ENCODE measurements around the gene FECH. TPM values are rescaled to one million over a fixed set of nuclear protein-coding genes. Genes with fewer than 3 reads are reported as not detected.
"Not testable (repeated sequence)": the region's sequence is repeated elsewhere in the genome, so short reads cannot be mapped to it uniquely, and the experiment has no call there.

Gene FECH
- total and polyA plus RNA-seq, 2 donors, result 24.6 to 28.7 TPM

DNA sequence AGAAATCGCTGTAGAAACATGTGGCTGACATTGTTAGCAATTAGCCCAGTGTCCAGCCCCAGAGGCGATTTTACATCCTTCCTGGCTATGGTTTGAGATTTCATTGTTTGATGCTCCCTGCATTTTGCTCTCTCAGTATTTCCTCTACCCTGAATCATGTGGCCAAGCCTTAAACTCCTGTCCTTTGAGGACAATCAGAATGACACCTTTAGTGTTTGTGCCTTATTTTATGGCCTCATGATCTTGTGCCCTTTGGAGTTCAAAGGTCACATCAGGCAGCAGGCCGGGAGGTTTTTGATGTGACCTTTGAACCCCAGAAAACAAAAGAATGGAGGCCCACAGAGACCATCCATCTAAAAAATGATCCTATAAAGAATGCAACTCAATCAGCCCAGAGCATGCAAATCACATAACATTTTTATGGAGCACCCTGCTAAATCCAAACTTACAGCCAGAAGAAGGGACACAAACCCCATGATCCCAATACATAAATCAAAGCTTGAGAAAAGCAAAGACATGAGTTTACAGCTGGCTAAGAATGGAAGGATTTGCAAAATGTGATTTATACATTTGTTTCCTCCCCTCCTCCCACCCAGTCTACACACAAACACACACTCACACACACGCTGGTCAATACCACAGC is 52.5 kb downstream of the FECH start:
- Histone ChIP-seq H3K4me1 (ENCODE audit: insufficient read depth) (no peaks in the 10 kb centered on the region), H3K36me3 (ENCODE audit: insufficient read depth) (no peaks in the 10 kb centered on the region), H3K27ac (ENCODE audit: low read depth) (no peak overlapping the region), H3K4me3 (ENCODE audit: low read depth, low read length) (no peak overlapping the region)
- 49% methylated on average over 4 of the region's 4 CpGs for WGBS
- DNase-seq (ENCODE audit: extremely low spot score), result no peak

DNA sequence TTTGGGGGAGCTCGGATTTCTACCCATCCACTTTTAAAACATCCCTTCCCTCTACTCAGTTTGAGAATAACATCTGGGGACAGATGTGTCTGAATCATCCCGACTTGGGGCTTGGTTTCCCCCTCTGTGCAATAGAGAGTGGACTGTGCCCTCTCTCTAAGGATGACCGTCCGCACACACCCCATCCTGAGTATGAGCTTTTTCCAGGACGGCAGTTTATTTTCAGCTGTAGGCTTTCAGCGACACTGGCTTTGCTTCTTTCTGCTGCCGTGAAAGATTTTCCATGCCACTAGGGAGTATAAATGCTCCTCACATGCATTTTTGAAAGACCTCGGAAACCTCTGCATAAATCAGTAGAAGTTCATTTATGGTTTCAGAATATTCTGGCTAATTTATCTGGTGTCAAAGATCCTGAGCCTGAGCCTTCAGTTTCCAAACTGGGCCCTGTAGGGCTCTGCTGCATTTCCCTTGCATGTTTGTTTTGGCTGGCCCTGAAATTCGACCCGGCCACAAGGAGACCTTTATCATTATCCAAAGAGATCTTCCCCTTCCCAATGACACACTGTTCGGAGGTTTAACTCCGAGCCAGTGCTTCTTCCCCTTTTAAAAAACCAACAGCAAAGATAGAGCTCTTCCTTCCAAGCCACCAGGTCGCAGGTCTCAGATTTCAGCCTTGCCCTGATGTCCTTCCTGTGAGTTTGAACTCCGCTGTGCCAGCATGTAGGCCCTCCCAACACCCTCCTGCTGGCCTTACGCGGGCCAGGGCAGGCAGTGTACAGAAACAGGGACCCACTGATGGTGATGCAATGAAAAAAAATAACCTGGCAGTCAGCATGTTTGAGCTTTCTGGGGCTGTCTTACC is 53.3 kb downstream of the FECH start:
- Histone ChIP-seq H3K4me3 (ENCODE audit: low read depth, low read length) (no peak overlapping the region), H3K4me1 (ENCODE audit: insufficient read depth) (no peaks in the 10 kb centered on the region), H3K36me3 (ENCODE audit: insufficient read depth) (no peaks in the 10 kb centered on the region), H3K27ac (ENCODE audit: low read depth) (no peak overlapping the region)
- no peak for DNase-seq (ENCODE audit: extremely low spot score)
- WGBS, result 26% methylated on average over 16 of the region's 16 CpGs

DNA sequence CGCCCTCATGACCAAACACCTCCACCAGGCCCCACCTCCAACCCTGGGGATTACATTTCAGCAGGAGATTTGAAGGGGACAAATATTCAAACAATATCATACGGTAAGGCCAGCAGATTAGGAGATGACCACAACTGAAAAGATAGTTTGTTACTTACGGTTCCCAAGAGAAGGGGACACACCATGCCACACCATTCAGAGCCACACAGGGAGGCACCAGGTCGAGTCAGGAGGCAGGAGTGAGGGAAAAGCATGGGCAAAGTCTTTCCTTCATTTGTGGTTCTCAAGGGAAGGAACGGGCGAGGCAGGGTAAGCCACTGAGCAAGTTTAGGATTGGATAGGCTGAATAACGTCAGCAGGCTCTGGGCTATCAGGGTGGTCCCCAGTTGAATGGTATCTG is 57.4 kb downstream of the FECH start:
- no peak for DNase-seq (ENCODE audit: extremely low spot score)
- H3K4me1 ChIP-seq (ENCODE audit: insufficient read depth), result no peaks in the 10 kb centered on the region
- no peak overlapping the region for H3K27ac ChIP-seq (ENCODE audit: low read depth)
- 77% methylated on average over 7 of the region's 7 CpGs for WGBS
- no peaks in the 10 kb centered on the region for H3K36me3 ChIP-seq (ENCODE audit: insufficient read depth)
- H3K4me3 ChIP-seq (ENCODE audit: low read depth, low read length), result no peak overlapping the region

DNA sequence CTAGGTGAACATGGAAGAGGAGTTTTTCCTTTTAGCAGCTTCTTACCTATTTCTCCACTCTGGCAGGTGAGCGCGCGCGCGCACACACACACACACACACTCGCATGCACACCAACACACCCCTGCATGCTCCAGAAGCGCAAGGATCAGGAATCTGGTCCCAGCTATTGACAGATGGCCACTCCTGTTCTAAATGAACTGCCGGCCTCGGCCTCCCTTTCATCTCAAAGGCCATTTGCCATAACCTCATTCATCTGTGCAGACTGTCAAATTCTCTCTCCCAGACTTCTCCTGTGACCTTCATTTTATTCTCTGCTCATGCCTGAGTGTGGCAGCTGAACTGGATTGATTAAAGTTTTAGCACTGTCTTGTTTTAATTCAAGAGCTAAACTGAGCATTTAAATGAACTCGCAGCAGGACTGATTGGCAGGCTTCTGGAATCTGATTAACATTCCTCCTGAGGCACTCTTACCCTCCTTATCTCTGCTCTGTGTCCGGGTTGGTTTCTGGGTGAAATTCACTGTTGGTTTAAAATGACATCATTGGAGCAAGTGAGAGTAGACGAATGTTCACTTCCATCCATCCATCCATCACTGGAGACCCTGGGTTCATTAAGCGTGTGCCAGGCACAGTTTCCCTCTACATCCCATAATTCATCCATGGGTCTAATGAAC is 58.8 kb downstream of the FECH start:
- Histone ChIP-seq H3K4me1 (ENCODE audit: insufficient read depth) (no peaks in the 10 kb centered on the region), H3K36me3 (ENCODE audit: insufficient read depth) (no peaks in the 10 kb centered on the region), H3K4me3 (ENCODE audit: low read depth, low read length) (no peak overlapping the region), H3K27ac (ENCODE audit: low read depth) (no peak overlapping the region)
- DNase-seq (ENCODE audit: extremely low spot score), result no peak
- 66% methylated on average over 13 of the region's 13 CpGs for WGBS

DNA sequence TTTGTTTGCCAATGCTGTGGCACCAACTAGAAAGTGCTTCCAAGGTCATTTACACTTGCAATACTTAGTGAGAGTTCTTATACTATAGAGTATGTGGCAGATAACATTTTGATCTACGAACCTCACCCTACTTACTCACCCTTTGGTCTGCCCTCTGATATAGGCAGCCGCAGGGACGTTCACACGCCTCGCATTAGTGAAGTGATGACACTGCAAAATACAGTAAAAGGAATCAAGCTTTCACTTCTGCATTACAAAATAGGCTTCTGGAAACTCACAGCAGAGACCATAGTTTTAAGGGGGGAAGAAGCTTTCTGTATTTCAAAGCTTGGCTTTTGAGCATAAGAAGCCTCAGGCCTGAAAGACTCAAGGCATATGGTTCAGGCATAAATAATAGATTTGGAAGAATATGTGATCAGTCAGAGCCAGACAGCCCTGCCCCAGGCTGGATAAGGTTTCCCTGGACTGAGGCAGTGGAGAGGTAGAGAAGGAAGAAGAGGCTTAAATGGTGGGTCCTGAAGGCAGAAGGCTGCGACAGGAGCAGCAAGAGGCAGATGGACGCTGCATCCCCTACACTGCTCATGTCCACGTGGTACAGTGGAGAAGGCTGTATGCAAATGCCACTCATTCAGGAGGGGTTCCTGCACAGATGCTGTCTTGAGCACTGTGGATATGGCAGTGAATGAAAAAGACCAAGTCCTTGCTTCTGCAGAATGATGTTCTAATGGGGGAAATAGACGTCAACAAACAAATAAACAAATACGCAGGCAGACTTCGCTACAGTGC is 63.1 kb downstream of the FECH start:
- Histone ChIP-seq H3K4me1 (ENCODE audit: insufficient read depth) (no peaks in the 10 kb centered on the region), H3K36me3 (ENCODE audit: insufficient read depth) (no peaks in the 10 kb centered on the region), H3K27ac (ENCODE audit: low read depth) (no peak overlapping the region), H3K4me3 (ENCODE audit: low read depth, low read length) (no peak overlapping the region)
- DNase-seq (ENCODE audit: extremely low spot score), result no peak
- WGBS, result 79% methylated on average over 11 of the region's 11 CpGs

DNA sequence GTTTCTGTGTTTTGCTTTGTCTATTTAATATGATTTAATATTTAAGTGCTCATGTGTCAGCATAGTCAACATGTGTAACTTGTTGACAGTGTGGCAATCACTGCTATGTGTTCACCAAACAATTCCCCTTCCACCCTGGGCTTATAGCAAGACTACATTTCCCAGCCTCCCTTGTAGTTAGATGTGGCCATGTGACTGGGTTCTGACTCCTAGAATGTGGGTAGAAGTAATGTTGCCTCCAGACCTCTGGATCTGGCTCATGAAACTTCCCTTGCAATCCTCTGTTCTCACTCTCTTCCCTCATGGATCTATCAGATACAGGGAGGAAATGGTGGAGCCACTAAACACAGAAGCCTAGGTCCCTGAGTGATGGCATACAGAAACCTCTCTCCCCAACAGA is 64.2 kb downstream of the FECH start:
- not testable (repeated sequence) for H3K4me1 ChIP-seq (ENCODE audit: insufficient read depth); H3K4me3 ChIP-seq (ENCODE audit: low read depth, low read length); DNase-seq (ENCODE audit: extremely low spot score); H3K27ac ChIP-seq (ENCODE audit: low read depth); H3K36me3 ChIP-seq (ENCODE audit: insufficient read depth)

DNA sequence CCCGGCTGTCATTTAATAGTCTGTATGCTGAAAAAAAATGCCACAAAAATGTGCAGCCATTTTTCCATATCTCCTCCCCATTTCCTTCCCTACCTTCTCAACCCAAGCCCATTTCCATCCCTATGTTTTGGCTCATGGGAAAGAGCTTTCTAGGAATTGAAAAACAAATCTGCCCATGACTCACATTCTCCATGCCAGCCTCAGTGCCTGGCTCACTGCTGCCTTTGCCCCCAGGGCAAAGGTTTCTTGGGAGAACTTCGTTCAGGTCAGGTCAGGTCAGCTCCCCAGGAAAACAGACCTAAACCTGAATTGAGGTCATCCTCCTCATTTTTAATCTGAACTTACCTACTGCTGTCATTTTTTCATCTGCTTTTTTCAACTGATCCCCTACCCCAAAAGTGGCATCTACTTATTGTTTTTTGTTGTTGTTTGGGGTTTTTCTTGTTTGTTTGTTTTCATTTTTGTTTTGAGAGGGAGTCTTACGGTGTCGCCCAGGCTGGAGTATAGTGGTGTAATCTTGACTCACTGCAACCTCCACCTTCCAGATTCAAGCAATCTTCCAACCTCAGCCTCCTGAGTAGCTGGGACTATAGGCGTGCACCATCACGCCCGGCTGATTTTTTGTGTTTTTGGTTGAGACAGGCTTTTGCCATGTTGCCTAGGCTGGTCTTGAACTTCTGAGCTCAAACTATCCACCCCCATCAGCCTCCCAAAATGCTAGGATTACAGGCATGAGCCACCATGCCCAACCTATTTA is 66.7 kb downstream of the FECH start:
- DNase-seq (ENCODE audit: extremely low spot score), result no peak
- Histone ChIP-seq H3K4me3 (ENCODE audit: low read depth, low read length) (no peak overlapping the region), H3K4me1 (ENCODE audit: insufficient read depth) (no peaks in the 10 kb centered on the region), H3K27ac (ENCODE audit: low read depth) (no peak overlapping the region), H3K36me3 (ENCODE audit: insufficient read depth) (no peaks in the 10 kb centered on the region)
- WGBS, result 61% methylated on average over 7 of the region's 7 CpGs

DNA sequence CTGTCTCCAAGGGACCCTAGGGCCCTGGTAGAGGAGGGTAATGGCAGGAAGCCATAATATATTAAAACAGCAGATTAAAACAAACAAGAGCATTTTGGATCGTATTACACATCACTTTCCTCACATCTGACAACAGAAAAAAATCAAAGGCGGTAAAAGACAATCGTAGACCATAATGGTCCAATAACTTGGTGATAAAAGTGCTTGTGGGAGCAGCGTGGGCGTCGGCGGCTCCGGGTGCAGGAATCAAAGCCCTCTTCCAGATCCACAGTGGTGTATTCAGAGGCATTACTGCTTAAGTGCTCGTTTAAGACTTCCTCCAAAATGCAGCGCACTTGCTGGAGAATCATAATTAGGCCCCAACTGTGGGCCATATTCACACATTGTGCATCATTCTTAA is 68.0 kb downstream of the FECH start:
- WGBS, result 75% methylated on average over 10 of the region's 10 CpGs
- no peaks in the 10 kb centered on the region for H3K36me3 ChIP-seq (ENCODE audit: insufficient read depth)

DNA sequence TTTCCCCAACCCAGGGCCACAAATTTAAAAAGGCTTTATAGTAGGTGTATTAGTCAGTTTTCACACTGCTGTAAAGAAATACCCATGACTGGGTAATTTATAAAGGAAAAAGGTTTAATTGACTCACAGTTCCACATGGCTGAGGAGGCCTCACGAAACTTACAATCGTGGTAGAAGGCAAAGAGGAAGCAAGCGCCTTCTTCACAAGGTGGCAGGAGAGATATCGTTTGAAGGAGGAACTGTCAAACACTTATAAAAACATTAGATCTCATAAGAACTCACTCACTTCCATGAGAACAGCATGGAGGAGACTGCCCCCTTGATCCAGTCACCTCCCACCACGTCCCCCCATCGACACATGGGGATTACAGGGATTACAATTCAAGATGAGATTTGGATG is 70.4 kb downstream of the FECH start:
- no peak overlapping the region for H3K27ac ChIP-seq (ENCODE audit: low read depth)
- DNase-seq (ENCODE audit: extremely low spot score), result no peak
- no peak overlapping the region for H3K4me3 ChIP-seq (ENCODE audit: low read depth, low read length)
- WGBS, result 61% methylated on average over 6 of the region's 6 CpGs
- H3K4me1 ChIP-seq (ENCODE audit: insufficient read depth), result no peaks in the 10 kb centered on the region
- H3K36me3 ChIP-seq (ENCODE audit: insufficient read depth), result no peaks in the 10 kb centered on the region

More for the DNA sequence above, 68.0 kb downstream of the FECH start:
- no peak overlapping the region for H3K4me3 ChIP-seq (ENCODE audit: low read depth, low read length)
- DNase-seq (ENCODE audit: extremely low spot score), result no peak
- no peaks in the 10 kb centered on the region for H3K4me1 ChIP-seq (ENCODE audit: insufficient read depth)
- H3K27ac ChIP-seq (ENCODE audit: low read depth), result no peak overlapping the region

DNA sequence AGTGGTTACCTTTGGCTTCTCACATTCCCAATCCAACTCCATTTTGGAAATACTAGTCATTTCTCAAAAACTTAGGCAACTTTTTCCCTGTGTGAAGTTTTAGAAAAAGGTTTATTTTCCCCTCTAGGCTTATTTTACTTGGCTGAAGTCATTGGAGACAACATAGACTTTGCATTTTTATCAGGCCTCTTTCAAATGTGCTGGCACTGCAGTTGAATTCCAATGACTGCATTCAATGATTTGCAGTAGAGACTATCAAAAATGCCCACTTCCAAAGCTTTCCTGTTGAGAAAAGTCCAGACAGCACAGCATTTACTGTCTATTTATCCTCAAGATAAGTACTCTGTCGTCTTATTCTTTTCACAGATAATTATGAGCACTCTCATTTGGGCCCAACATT is 81.3 kb downstream of the FECH start:
- no peaks in the 10 kb centered on the region for H3K4me1 ChIP-seq (ENCODE audit: insufficient read depth)
- no peak overlapping the region for H3K4me3 ChIP-seq (ENCODE audit: low read depth, low read length)
- DNase-seq (ENCODE audit: extremely low spot score), result no peak
- 38% methylated on average over 1 of the region's 1 CpG for WGBS
- H3K27ac ChIP-seq (ENCODE audit: low read depth), result no peak overlapping the region
- H3K36me3 ChIP-seq (ENCODE audit: insufficient read depth), result no peaks in the 10 kb centered on the region

DNA sequence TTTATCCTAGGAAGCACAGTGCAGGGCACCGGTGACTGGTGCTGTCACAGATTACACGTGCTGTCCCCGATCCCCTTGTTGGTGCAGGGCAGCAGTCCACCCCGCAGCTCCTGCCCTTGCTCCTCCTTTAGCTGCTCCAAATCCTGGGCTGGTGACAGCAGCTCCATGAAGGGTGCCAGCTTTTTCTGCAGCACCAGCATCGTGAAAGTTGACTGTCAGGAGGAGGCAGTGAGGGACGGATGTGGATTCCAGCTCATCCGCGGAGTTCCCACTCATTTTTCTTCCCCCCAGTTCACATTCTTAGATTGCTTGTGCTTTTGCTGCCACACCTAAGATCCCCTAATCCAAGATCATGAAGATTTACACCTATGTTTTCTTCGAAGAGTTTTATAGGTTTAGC is 83.9 kb downstream of the FECH start:
- Histone ChIP-seq H3K4me3 (ENCODE audit: low read depth, low read length) (no peak overlapping the region), H3K27ac (ENCODE audit: low read depth) (no peak overlapping the region), H3K36me3 (ENCODE audit: insufficient read depth) (no peaks in the 10 kb centered on the region), H3K4me1 (ENCODE audit: insufficient read depth) (no peaks in the 10 kb centered on the region)
- 71% methylated on average over 9 of the region's 9 CpGs for WGBS
- DNase-seq (ENCODE audit: extremely low spot score), result no peak

DNA sequence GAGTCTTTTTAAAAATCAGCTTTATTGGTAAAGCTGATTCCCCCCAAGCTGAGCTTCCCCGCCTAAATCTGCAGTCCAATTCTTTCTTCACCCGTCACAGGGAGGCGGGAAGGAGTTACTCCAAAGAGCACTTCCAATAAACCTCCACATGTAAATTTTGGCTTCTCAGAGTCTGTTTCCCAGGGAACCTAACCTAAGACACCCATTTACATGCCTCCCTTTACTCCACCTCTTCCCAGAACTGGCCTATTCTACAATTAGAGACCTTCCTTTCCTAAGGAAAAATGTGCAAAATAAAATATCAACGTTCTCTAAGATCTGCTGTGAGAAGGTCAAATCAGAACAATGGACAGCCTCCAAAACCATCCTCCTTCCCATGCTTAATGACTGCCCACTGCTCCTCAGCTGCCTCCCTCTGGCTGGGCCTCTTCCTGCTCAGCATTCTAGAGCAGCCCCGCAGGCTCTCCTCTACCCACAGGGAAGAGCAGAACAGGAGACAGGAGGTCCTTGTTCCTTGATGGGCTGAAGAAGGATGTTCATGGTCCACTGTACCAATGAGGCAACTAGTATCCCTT is 87.7 kb downstream of the FECH start:
- 71% methylated on average over 5 of the region's 5 CpGs for WGBS
- no peak overlapping the region for H3K27ac ChIP-seq (ENCODE audit: low read depth)
- no peaks in the 10 kb centered on the region for H3K36me3 ChIP-seq (ENCODE audit: insufficient read depth)
- no peaks in the 10 kb centered on the region for H3K4me1 ChIP-seq (ENCODE audit: insufficient read depth)
- no peak overlapping the region for H3K4me3 ChIP-seq (ENCODE audit: low read depth, low read length)
- DNase-seq (ENCODE audit: extremely low spot score), result no peak
